C4-2B (cell line): Measurements from ENCODE around the gene RPAP2.

Experiments used
- ZFX ChIP-seq: fragments of 450-650 bp; IDR thresholded peaks from 2 replicates; pipeline ENCODE4 v1.6.1; 2017
- TF ChIP-seq, protein P1 (sequence below): fragments of 450-650 bp; conservative IDR thresholded peaks from 2 replicates; pipeline ENCODE4 v1.5.1; 2017; ENCODE audit warnings: mild to moderate bottlenecking

DNA sequence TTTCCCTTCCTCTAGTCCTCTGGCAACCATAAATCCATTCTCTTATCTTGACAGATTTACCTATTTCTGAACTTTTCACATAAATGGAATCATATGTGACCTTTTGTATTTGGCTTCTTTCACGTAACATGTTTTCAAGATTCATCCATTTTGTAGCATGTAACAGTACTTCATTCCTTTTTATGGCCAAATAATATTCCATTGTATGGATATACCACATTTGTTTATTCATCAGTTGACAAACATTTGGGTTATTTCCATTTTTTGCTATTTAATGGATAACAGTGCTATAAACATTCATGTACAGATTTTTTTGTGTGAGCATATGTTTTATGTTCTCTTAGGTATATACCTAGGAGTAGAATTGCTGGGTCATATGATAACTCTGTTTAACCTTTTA is 54.0 kb downstream of the RPAP2 start:
- TF ChIP-seq, protein P1, sequence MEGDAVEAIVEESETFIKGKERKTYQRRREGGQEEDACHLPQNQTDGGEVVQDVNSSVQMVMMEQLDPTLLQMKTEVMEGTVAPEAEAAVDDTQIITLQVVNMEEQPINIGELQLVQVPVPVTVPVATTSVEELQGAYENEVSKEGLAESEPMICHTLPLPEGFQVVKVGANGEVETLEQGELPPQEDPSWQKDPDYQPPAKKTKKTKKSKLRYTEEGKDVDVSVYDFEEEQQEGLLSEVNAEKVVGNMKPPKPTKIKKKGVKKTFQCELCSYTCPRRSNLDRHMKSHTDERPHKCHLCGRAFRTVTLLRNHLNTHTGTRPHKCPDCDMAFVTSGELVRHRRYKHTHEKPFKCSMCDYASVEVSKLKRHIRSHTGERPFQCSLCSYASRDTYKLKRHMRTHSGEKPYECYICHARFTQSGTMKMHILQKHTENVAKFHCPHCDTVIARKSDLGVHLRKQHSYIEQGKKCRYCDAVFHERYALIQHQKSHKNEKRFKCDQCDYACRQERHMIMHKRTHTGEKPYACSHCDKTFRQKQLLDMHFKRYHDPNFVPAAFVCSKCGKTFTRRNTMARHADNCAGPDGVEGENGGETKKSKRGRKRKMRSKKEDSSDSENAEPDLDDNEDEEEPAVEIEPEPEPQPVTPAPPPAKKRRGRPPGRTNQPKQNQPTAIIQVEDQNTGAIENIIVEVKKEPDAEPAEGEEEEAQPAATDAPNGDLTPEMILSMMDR, result no peak
- TF ChIP-seq ZFX, result no peak
